ENCODE data around the gene MEAF6. TPM values are rescaled to one million over a fixed set of nuclear protein-coding genes. Genes with fewer than 3 reads are reported as not detected.

The MEAF6 gene
- total RNA-seq, 1 experiment from 2014 or later = 51.6 TPM

DNA sequence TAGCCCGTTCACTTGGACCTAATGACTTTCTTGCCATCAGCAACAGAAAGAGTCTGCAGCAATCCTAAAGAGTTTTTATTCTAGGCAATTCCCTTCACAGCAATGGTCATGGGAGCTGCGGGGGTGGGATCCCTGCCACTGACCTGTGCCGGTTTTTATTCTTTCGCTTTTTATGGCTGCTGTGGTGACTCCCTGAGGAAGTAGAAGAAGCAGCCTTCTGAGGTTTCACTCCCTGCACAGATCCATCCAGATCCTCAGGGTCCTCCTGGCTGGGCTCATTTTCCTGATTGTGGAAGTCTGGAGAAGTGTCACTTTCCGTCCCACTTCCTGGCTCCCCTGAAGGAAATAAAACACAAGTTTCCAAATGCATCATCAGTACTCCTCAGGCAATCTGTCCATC is 12.9 kb downstream of the MEAF6 start:
- H3K9me3 ChIP-seq (ENCODE audit: control insufficient read depth, low read depth, low read length) = no peaks in the 10 kb centered on the region
- no peak overlapping the region for H2BK12ac ChIP-seq (ENCODE audit: insufficient read length, low read depth, low read length)
- H3K27me3 ChIP-seq (ENCODE audit: insufficient read depth, low read length) = no peaks in the 10 kb centered on the region
- H3K4ac ChIP-seq (ENCODE audit: low read depth, low read length) = no peak overlapping the region
- H3K4me2 ChIP-seq (ENCODE audit: insufficient read depth, insufficient read length, low read length) = no peak overlapping the region
- no peak overlapping the region for H3K9ac ChIP-seq (ENCODE audit: extremely low read depth, insufficient read length, low read length)
- Mint-ChIP-seq H3K27me3 (ENCODE audit: low read depth) (no peaks in the 10 kb centered on the region), H3K27ac (peak overlapping the region in 1 of 3 experiments; percentile 36; a peak in 1 of 7 replicates), H3K4me3 (no peak overlapping the region), H3K4me1 (no peaks in the 10 kb centered on the region), H3K36me3 (ENCODE audit: insufficient read depth in 1 of 3, low read depth in 3 of 3) (peaks cover 1 to 56% (median 25%) of the 10 kb centered on the region in 3 experiments; a peak in 6 of 7 replicates), H3K9me3 (no peaks in the 10 kb centered on the region)
- H2AK5ac ChIP-seq (ENCODE audit: insufficient read length, low read length) = no peak overlapping the region
- H2AFZ ChIP-seq (ENCODE audit: low read length) = no peak overlapping the region
- no peak overlapping the region for H2BK120ac ChIP-seq (ENCODE audit: low read depth, low read length, poor library complexity, severe bottlenecking)
- WGBS (ENCODE audit: extremely low coverage, insufficient read length, low lambda C conversion rate) = no CpG with 5 or more reads among the region's 5 CpGs
- H3K23ac ChIP-seq (ENCODE audit: insufficient read length, low read depth, low read length) = no peak overlapping the region
- H4K91ac ChIP-seq (ENCODE audit: insufficient read length, low read depth, low read length) = no peak overlapping the region
- no peaks in the 10 kb centered on the region for H4K20me1 ChIP-seq (ENCODE audit: control insufficient read depth, insufficient read depth, insufficient read length)
- H4K5ac ChIP-seq (ENCODE audit: insufficient read length, low read depth, low read length) = no peak overlapping the region
- TF ChIP-seq CTCF (conservative IDR thresholded peaks at IDR 0.05) = no peak
- no peaks in the 10 kb centered on the region for H3K79me2 ChIP-seq (ENCODE audit: insufficient read depth, low read length)
- no peaks in the 10 kb centered on the region for H3K4me1 ChIP-seq (ENCODE audit: insufficient read depth, low read length)
- H3K14ac ChIP-seq (ENCODE audit: insufficient read depth, low read length) = no peak overlapping the region
- no peak overlapping the region for H4K8ac ChIP-seq (replicated peaks; ENCODE audit: insufficient read length, low read depth, low read length)
- no peak overlapping the region for H3K18ac ChIP-seq (ENCODE audit: insufficient read length, low read depth, low read length)
- no peaks in the 10 kb centered on the region for H3K23me2 ChIP-seq (ENCODE audit: insufficient read length, low read depth, low read length, poor library complexity, severe bottlenecking)
- H2BK15ac ChIP-seq (ENCODE audit: low read depth, low read length) = no peak overlapping the region
- H3T11ph ChIP-seq (ENCODE audit: low read length) = no peak overlapping the region
- H3K56ac ChIP-seq (ENCODE audit: insufficient read length, low read depth, low read length) = no peak overlapping the region
- H2BK20ac ChIP-seq (ENCODE audit: low read depth, low read length, poor library complexity, severe bottlenecking) = no peak overlapping the region
- DNase-seq = no peak
- no peaks in the 10 kb centered on the region for H3K79me1 ChIP-seq (ENCODE audit: insufficient read depth, low read depth, low read length, poor library complexity, severe bottlenecking)
- H3K27ac ChIP-seq (ENCODE audit: insufficient read length, low read depth, low read length) = no peak overlapping the region
- H2BK5ac ChIP-seq (ENCODE audit: insufficient read length, low read length) = no peak overlapping the region
